Prostate gland (tissue), 2 donors: Measurements from ENCODE around the gene CDC7. TPM values are rescaled to one million over a fixed set of nuclear protein-coding genes. Genes with fewer than 3 reads are reported as not detected.

Source experiments
- DNase-seq: peaks from one replicate; pipeline ENCODE4 v3.0.0-alpha.2; 2019; ENCODE audit warnings: low spot score
- H3K27ac ChIP-seq, 2 donors: fragments of 200-600 bp; sonication (generic); 2 replicates each; pipeline ENCODE4 v1.5.1; 2017 to 2019
- H3K27me3 ChIP-seq: fragments of 200-600 bp; sonication (generic); replicated peaks from 2 replicates; pipeline ENCODE4 v1.5.1; 2019; ENCODE audit not compliant: insufficient read depth
- H3K36me3 ChIP-seq, 2 donors: fragments of 200-600 bp; sonication (generic); 1 replicate in 1 of 2; 2 replicates in 1 of 2; pipeline versions ENCODE4 v1.5.1 to v1.8.1; 2017 to 2019
- H3K4me1 ChIP-seq: fragments of 200-600 bp; sonication (generic); replicated peaks from 2 replicates; pipeline ENCODE4 v1.5.1; 2019
- H3K4me3 ChIP-seq, 2 donors: fragments of 200-600 bp; sonication (generic); 2 replicates each; pipeline ENCODE4 v1.5.1; 2017 to 2019
- H3K9me3 ChIP-seq: fragments of 200-600 bp; sonication (generic); 2 replicates; pipeline ENCODE4 v1.5.1; 2017
- POLR2A ChIP-seq: fragments of 450-650 bp; IDR thresholded peaks from one replicate; pipeline ENCODE4 v1.6.1; 2016; ENCODE audit warnings: antibody characterized with exemption, mild to moderate bottlenecking
- POLR2AphosphoS5 ChIP-seq: sonication (generic); formaldehyde crosslinking; IDR thresholded peaks from one replicate; pipeline ENCODE4 v1.6.1; 2017; ENCODE audit warnings: antibody characterized with exemption
- WGBS: methylation state at CpG from one replicate; pipeline ENCODE4 v1.1.5; 2018; 5-methylcytosine and 5-hydroxymethylcytosine counted together
- intact Hi-C: fragments of 100-400 bp; cut with DNase I; formaldehyde crosslinking; loops from one replicate; pipeline ENCODE4 v1.14.2; 2022
- total RNA-seq, 2 donors: library from RNA; depleted of rRNA; stranded (reverse); fragments of >200 nt; gene quantifications; one replicate each; pipeline ENCODE4 v1.1.0, GENCODE V29; 2016
- TF ChIP-seq, protein P1 (sequence below), 4 experiments: fragments of 200-600 bp in 2 of 4; fragments of 450-650 bp in 2 of 4; sonication (generic) in 2 of 4; IDR thresholded peaks; 1 replicate in 3 of 4; 2 replicates in 1 of 4; pipeline ENCODE4 v1.5.1; 2016 to 2019; ENCODE audit warnings: antibody characterized with exemption in 4 of 4, mild to moderate bottlenecking in 2 of 4, moderate library complexity in 2 of 4

CDC7 gene
- total RNA-seq, 2 donors from 2014 or later = 0.68 to 6.1 TPM

GRCh38 chr1:91507328-91507727 lies 6.7 kb downstream of the CDC7 start:
- Histone ChIP-seq H3K4me1 (no peaks in the 10 kb centered on the region), H3K36me3 (no peaks in the 10 kb centered on the region), H3K27me3 (no peaks in the 10 kb centered on the region), H3K9me3 (no peaks in the 10 kb centered on the region), H3K4me3 (no peak overlapping the region), H3K27ac (no peak overlapping the region)
- no peak for DNase-seq
- TF ChIP-seq, protein P1, sequence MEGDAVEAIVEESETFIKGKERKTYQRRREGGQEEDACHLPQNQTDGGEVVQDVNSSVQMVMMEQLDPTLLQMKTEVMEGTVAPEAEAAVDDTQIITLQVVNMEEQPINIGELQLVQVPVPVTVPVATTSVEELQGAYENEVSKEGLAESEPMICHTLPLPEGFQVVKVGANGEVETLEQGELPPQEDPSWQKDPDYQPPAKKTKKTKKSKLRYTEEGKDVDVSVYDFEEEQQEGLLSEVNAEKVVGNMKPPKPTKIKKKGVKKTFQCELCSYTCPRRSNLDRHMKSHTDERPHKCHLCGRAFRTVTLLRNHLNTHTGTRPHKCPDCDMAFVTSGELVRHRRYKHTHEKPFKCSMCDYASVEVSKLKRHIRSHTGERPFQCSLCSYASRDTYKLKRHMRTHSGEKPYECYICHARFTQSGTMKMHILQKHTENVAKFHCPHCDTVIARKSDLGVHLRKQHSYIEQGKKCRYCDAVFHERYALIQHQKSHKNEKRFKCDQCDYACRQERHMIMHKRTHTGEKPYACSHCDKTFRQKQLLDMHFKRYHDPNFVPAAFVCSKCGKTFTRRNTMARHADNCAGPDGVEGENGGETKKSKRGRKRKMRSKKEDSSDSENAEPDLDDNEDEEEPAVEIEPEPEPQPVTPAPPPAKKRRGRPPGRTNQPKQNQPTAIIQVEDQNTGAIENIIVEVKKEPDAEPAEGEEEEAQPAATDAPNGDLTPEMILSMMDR (IDR thresholded peaks at IDR 0.05) = no peak
- no peak for TF ChIP-seq POLR2AphosphoS5
- intact Hi-C loops = loop anchor here (10.0 kb wide), 2 partner anchors 103 to 787 kb away; partner anchors contain the start of genes GLMN, HFM1 and RPAP2
- WGBS = 90% methylated on average over 2 of the region's 2 CpGs

DNA sequence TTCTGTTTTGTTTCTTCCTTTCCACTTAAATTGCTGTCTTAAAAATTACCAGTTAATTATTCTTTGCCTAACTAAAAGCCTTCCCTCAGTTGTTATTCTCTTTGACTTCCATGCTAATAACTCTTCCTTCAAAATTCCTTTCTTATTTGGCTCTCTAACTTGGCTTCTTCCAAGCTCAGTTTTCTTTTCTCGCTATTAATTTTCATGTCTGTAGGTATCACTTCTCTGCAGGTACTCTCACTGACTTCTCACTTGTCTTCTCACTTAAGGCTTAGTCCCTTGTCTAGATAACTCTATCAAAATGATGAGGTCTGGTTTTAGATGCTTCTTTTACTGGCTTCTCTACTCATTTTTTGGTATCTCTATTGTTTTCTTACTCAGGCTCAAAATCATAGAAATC lies 10.1 kb downstream of the CDC7 start:
- no peak overlapping the region for H3K27ac ChIP-seq
- H3K4me3 ChIP-seq = no peak overlapping the region
- no peaks in the 10 kb centered on the region for H3K4me1 ChIP-seq
- TF ChIP-seq POLR2AphosphoS5 (no peak), POLR2A (no peak)
- TF ChIP-seq, protein P1 (IDR thresholded peaks at IDR 0.05) = no peak
- intact Hi-C loops = loop anchor here (2.0 kb wide), 1 partner anchor 418 kb away; no protein-coding TSS in a partner anchor
- 83% methylated on average over 1 of the region's 1 CpG for WGBS
- H3K9me3 ChIP-seq = no peaks in the 10 kb centered on the region
- no peaks in the 10 kb centered on the region for H3K36me3 ChIP-seq
- no peak for DNase-seq
- no peaks in the 10 kb centered on the region for H3K27me3 ChIP-seq

DNA sequence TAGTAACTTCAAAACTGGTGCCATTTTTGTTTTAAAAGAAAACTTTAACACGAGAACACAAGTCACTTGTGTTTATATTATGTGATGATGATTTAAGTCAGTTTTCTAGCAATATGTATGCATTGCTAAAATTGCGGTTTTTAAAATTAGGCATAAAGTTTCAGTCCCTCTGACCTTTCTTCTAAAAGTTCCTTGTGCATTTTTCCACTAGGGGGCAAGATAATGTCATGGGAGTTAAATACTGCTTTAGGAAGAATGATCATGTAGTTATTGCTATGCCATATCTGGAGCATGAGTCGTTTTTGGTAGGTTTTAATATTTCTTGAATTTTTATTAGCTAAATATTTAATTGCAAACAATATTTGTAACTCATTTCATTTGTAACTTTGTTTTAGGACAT lies 10.7 kb downstream of the CDC7 start:
- intact Hi-C loops = loop anchor here (2.0 kb wide), 1 partner anchor 417 kb away; no protein-coding TSS in a partner anchor
- Histone ChIP-seq H3K27ac (no peak overlapping the region), H3K4me3 (no peak overlapping the region), H3K9me3 (no peaks in the 10 kb centered on the region), H3K4me1 (no peaks in the 10 kb centered on the region), H3K27me3 (no peaks in the 10 kb centered on the region), H3K36me3 (no peaks in the 10 kb centered on the region)
- DNase-seq = no peak
- TF ChIP-seq POLR2AphosphoS5 = no peak
- TF ChIP-seq, protein P1 (IDR thresholded peaks at IDR 0.05) = peak in 3 of 4 experiments; percentile 51 to 75 (median 72)
- WGBS = 37% methylated on average over 3 of the region's 3 CpGs

GRCh38 chr1:91513160-91513559 lies 12.5 kb downstream of the CDC7 start:
- no peak overlapping the region for H3K27ac ChIP-seq
- H3K36me3 ChIP-seq = no peaks in the 10 kb centered on the region
- no peaks in the 10 kb centered on the region for H3K4me1 ChIP-seq
- H3K4me3 ChIP-seq = no peak overlapping the region
- TF ChIP-seq, protein P1 (IDR thresholded peaks at IDR 0.05) = peak in 3 of 4 experiments; percentile 27 to 48 (median 44)
- TF ChIP-seq POLR2A = no peak
- H3K9me3 ChIP-seq = no peaks in the 10 kb centered on the region
- DNase-seq = no peak
- H3K27me3 ChIP-seq = no peaks in the 10 kb centered on the region
- intact Hi-C loops = no loop called here
- WGBS = 35% methylated on average over 2 of the region's 2 CpGs

GRCh38 chr1:91513706-91514105 lies 13.1 kb downstream of the CDC7 start:
- intact Hi-C loops = no loop called here
- no peaks in the 10 kb centered on the region for H3K27me3 ChIP-seq
- H3K36me3 ChIP-seq = no peaks in the 10 kb centered on the region
- TF ChIP-seq POLR2A (no peak), POLR2AphosphoS5 (no peak)
- TF ChIP-seq, protein P1 (IDR thresholded peaks at IDR 0.05) = no peak
- DNase-seq = no peak
- H3K4me1 ChIP-seq = no peaks in the 10 kb centered on the region
- H3K9me3 ChIP-seq = no peaks in the 10 kb centered on the region
- 100% methylated on average over 1 of the region's 1 CpG for WGBS
- no peak overlapping the region for H3K27ac ChIP-seq
- no peak overlapping the region for H3K4me3 ChIP-seq
